H9 (cell line): ENCODE results near the gene URI1. TPM values are rescaled to one million over a fixed set of nuclear protein-coding genes. Genes with fewer than 3 reads are reported as not detected.

ENCODE experiments used
- DNase-seq: peaks from one replicate; pipeline ENCODE4 v3.0.0-alpha.2; 2017
- H2AFZ ChIP-seq: one replicate; pipeline ENCODE4 v1.6.1; 2013; ENCODE audit warnings: mild to moderate bottlenecking, low read length, control low read depth, moderate library complexity
- H2AK5ac ChIP-seq: 2 replicates; pipeline ENCODE4 v1.6.1; 2013; ENCODE audit warnings: low read length, control low read depth, mixed read lengths; ENCODE audit not compliant: insufficient read length
- H2BK120ac ChIP-seq: one replicate; pipeline ENCODE4 v1.6.1; 2013; ENCODE audit warnings: low read depth, mild to moderate bottlenecking, low read length, control low read depth, inconsistent platforms; ENCODE audit not compliant: poor library complexity, severe bottlenecking
- H2BK12ac ChIP-seq: 2 replicates; pipeline ENCODE4 v1.6.1; 2013; ENCODE audit warnings: low read length, control low read depth, mixed read lengths, low read depth; ENCODE audit not compliant: insufficient read length
- H2BK15ac ChIP-seq: 2 replicates; pipeline ENCODE4 v1.6.1; 2013; ENCODE audit warnings: low read depth, low read length, control low read depth
- H2BK20ac ChIP-seq: one replicate; pipeline ENCODE4 v1.6.1; 2013; ENCODE audit warnings: low read depth, mild to moderate bottlenecking, low read length, control low read depth, inconsistent platforms; ENCODE audit not compliant: poor library complexity, severe bottlenecking
- H2BK5ac ChIP-seq: 2 replicates; pipeline ENCODE4 v1.6.1; 2013; ENCODE audit warnings: low read length, control low read depth, mixed read lengths; ENCODE audit not compliant: insufficient read length
- H3K14ac ChIP-seq: 2 replicates; pipeline ENCODE4 v1.6.1; 2013; ENCODE audit warnings: low read length, control low read depth; ENCODE audit not compliant: insufficient read depth
- H3K18ac ChIP-seq: 2 replicates; pipeline ENCODE4 v1.6.1; 2013; ENCODE audit warnings: low read depth, mild to moderate bottlenecking, mixed read lengths, low read length, control low read depth; ENCODE audit not compliant: insufficient read length
- H3K23ac ChIP-seq: 2 replicates; pipeline ENCODE4 v1.6.1; 2013; ENCODE audit warnings: low read length, control low read depth, mixed read lengths, low read depth; ENCODE audit not compliant: insufficient read length
- H3K23me2 ChIP-seq: 2 replicates; pipeline ENCODE4 v1.6.1; 2013; ENCODE audit warnings: low read depth, mild to moderate bottlenecking, mixed read lengths, low read length, control low read depth; ENCODE audit not compliant: insufficient read length, poor library complexity, severe bottlenecking
- H3K27ac ChIP-seq: 2 replicates; pipeline ENCODE4 v1.5.1; 2013; ENCODE audit warnings: low read length, control low read depth, mixed read lengths, low read depth; ENCODE audit not compliant: insufficient read length
- H3K27me3 ChIP-seq: 2 replicates; pipeline ENCODE4 v1.6.1; 2013; ENCODE audit warnings: low read length, control low read depth, inconsistent platforms; ENCODE audit not compliant: insufficient read depth
- H3K4ac ChIP-seq: 2 replicates; pipeline ENCODE4 v1.6.1; 2013; ENCODE audit warnings: low read depth, mild to moderate bottlenecking, control low read depth, inconsistent platforms, low read length, moderate library complexity
- H3K4me1 ChIP-seq: 2 replicates; pipeline ENCODE4 v1.6.1; 2013; ENCODE audit warnings: low read length, control low read depth, inconsistent platforms; ENCODE audit not compliant: insufficient read depth
- H3K4me2 ChIP-seq: 2 replicates; pipeline ENCODE4 v1.6.1; 2013; ENCODE audit warnings: low read length, control low read depth, mixed read lengths; ENCODE audit not compliant: insufficient read length, insufficient read depth
- H3K56ac ChIP-seq: 2 replicates; pipeline ENCODE4 v1.6.1; 2013; ENCODE audit warnings: low read depth, mild to moderate bottlenecking, mixed read lengths, low read length, control low read depth; ENCODE audit not compliant: insufficient read length
- H3K79me1 ChIP-seq: 2 replicates; pipeline ENCODE4 v1.6.1; 2013; ENCODE audit warnings: low read depth, mild to moderate bottlenecking, moderate library complexity, low read length, control low read depth, inconsistent platforms; ENCODE audit not compliant: insufficient read depth, poor library complexity, severe bottlenecking
- H3K79me2 ChIP-seq: 2 replicates; pipeline ENCODE4 v1.6.1; 2013; ENCODE audit warnings: low read length, control low read depth, inconsistent platforms; ENCODE audit not compliant: insufficient read depth
- H3K9ac ChIP-seq: 2 replicates; pipeline ENCODE4 v1.6.1; 2013; ENCODE audit warnings: low read length, control low read depth, mixed read lengths; ENCODE audit not compliant: insufficient read length; ENCODE audit errors: extremely low read depth
- H3K9me3 ChIP-seq: one replicate; pipeline ENCODE4 v1.6.1; 2013; ENCODE audit warnings: low read depth, low read length, inconsistent platforms; ENCODE audit not compliant: control insufficient read depth
- H3T11ph ChIP-seq: one replicate; pipeline ENCODE4 v1.6.1; 2013; ENCODE audit warnings: mild to moderate bottlenecking, low read length, control low read depth, inconsistent platforms
- H4K20me1 ChIP-seq: one replicate; pipeline ENCODE4 v1.6.1; 2013; ENCODE audit not compliant: control insufficient read depth, insufficient read length, insufficient read depth
- H4K5ac ChIP-seq: 2 replicates; pipeline ENCODE4 v1.6.1; 2013; ENCODE audit warnings: low read depth, mild to moderate bottlenecking, mixed read lengths, low read length, control low read depth; ENCODE audit not compliant: insufficient read length
- H4K8ac ChIP-seq: replicated peaks from 2 replicates; pipeline ENCODE4 v1.6.1; 2013; ENCODE audit warnings: low read length, control low read depth, mixed read lengths, low read depth; ENCODE audit not compliant: insufficient read length
- H4K91ac ChIP-seq: 2 replicates; pipeline ENCODE4 v1.6.1; 2013; ENCODE audit warnings: low read depth, mild to moderate bottlenecking, moderate library complexity, mixed read lengths, low read length, control low read depth; ENCODE audit not compliant: insufficient read length
- H3K27ac Mint-ChIP-seq, 3 experiments: 2 replicates in 2 of 3; 3 replicates in 1 of 3; pipeline ENCODE4 v1.8.0; 2020 to 2021; ENCODE audit warnings: mixed read lengths in 3 of 3, mild to moderate bottlenecking in 1 of 3, moderate library complexity in 1 of 3
- H3K27me3 Mint-ChIP-seq: 2 replicates; pipeline ENCODE4 v1.8.0; 2021; ENCODE audit warnings: low read depth, mild to moderate bottlenecking, moderate library complexity, mixed read lengths
- H3K36me3 Mint-ChIP-seq, 3 experiments: 2 replicates in 2 of 3; 3 replicates in 1 of 3; pipeline ENCODE4 v1.8.0; 2020 to 2021; ENCODE audit warnings: low read depth in 3 of 3, mixed read lengths in 3 of 3; ENCODE audit not compliant: insufficient read depth in 1 of 3
- H3K4me1 Mint-ChIP-seq, 2 experiments: 2 replicates each; pipeline ENCODE4 v1.8.0; 2020; ENCODE audit warnings: mixed read lengths in 2 of 2
- H3K4me3 Mint-ChIP-seq, 2 experiments: 2 replicates in 1 of 2; 3 replicates in 1 of 2; pipeline ENCODE4 v1.8.0; 2020 to 2021; ENCODE audit warnings: mild to moderate bottlenecking in 2 of 2, mixed read lengths in 2 of 2, moderate library complexity in 1 of 2
- H3K9me3 Mint-ChIP-seq, 2 experiments: 2 replicates in 1 of 2; 3 replicates in 1 of 2; pipeline ENCODE4 v1.8.0; 2020; ENCODE audit warnings: mild to moderate bottlenecking in 2 of 2, mixed read lengths in 2 of 2, moderate library complexity in 1 of 2
- WGBS: extraction: QIAGEN DNeasy Blood & Tissue Kit; methylation state at CpG from one replicate; pipeline ENCODE4 v1.1.7; 2013; ENCODE audit warnings: missing lambda C conversion rate, low lambda C conversion rate, mixed read lengths; ENCODE audit not compliant: insufficient read length; ENCODE audit errors: extremely low coverage; 5-methylcytosine and 5-hydroxymethylcytosine counted together
- total RNA-seq: library from RNA; stranded (reverse); gene quantifications from 2 replicates; pipeline ENCODE4 v1.2.1, GENCODE V29; 2021
- TF ChIP-seq, protein P1 (sequence below): fragments of 200-600 bp; sonication (generic); conservative IDR thresholded peaks from 3 replicates; pipeline ENCODE4 v1.8.0; 2021; ENCODE audit warnings: antibody characterized with exemption, mild to moderate bottlenecking

The URI1 gene
- total RNA-seq, 1 experiment from 2014 or later = 54.3 TPM

DNA sequence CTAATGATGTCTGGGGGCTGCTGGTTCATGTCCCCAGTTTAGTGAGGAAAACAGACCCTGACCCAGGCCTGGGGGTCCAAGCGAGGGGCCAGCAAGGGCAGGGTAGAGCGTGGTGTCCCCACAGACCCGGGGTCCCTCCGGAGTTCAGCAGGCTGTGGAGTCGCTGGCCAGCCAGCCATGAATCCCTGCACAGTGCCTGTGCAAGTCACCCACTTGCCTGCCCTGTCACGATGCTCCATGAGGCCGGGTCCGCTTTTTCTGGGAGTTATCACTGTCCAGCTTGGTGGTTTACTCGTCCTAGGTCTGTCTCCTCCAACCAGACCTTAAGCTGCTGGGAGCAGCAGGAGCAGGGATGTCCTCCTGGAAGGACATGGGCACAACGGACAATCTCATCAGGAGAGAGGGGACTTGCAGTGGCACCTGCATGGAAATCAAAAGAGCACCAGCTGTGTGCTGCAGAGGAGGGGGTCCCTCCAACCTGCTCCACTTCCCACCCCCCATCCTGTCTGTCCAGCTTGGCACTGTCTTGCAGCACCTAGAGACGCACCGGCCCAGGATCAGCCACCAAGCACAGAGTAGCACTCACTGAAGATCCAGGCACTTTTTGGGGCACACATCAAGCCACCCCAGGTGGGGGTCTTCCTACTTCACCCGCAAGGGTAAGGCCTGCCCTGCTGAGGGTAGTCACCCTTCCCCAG, 121.8 kb downstream of the URI1 start:
- Histone ChIP-seq H2BK120ac (no peak overlapping the region), H4K91ac (no peak overlapping the region), H4K5ac (no peak overlapping the region), H3K4ac (no peak overlapping the region), H2AK5ac (no peak overlapping the region), H2BK15ac (no peak overlapping the region), H3K27ac (no peak overlapping the region), H2BK12ac (no peak overlapping the region), H3K79me1 (no peaks in the 10 kb centered on the region), H3K23ac (no peak overlapping the region), H3K4me2 (no peak overlapping the region), H4K20me1 (no peaks in the 10 kb centered on the region), H3K9me3 (no peaks in the 10 kb centered on the region), H3K4me1 (no peaks in the 10 kb centered on the region), H2BK20ac (no peak overlapping the region), H3K23me2 (no peaks in the 10 kb centered on the region), H2BK5ac (no peak overlapping the region), H3T11ph (no peak overlapping the region), H3K14ac (no peak overlapping the region), H3K56ac (no peak overlapping the region), H2AFZ (no peak overlapping the region), H3K27me3 (no peaks in the 10 kb centered on the region), H3K79me2 (no peaks in the 10 kb centered on the region), H4K8ac (no peak overlapping the region), H3K18ac (no peak overlapping the region), H3K9ac (no peak overlapping the region)
- TF ChIP-seq, protein P1, sequence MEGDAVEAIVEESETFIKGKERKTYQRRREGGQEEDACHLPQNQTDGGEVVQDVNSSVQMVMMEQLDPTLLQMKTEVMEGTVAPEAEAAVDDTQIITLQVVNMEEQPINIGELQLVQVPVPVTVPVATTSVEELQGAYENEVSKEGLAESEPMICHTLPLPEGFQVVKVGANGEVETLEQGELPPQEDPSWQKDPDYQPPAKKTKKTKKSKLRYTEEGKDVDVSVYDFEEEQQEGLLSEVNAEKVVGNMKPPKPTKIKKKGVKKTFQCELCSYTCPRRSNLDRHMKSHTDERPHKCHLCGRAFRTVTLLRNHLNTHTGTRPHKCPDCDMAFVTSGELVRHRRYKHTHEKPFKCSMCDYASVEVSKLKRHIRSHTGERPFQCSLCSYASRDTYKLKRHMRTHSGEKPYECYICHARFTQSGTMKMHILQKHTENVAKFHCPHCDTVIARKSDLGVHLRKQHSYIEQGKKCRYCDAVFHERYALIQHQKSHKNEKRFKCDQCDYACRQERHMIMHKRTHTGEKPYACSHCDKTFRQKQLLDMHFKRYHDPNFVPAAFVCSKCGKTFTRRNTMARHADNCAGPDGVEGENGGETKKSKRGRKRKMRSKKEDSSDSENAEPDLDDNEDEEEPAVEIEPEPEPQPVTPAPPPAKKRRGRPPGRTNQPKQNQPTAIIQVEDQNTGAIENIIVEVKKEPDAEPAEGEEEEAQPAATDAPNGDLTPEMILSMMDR = no peak
- no peaks in the 10 kb centered on the region; a peak in 1 of 5 replicates for H3K9me3 Mint-ChIP-seq
- no peak overlapping the region for H3K27ac Mint-ChIP-seq
- no peak for DNase-seq
- peaks cover 2% of the 10 kb centered on the region for H3K27me3 Mint-ChIP-seq
- H3K36me3 Mint-ChIP-seq = no peaks in the 10 kb centered on the region; a peak in 1 of 7 replicates
- H3K4me3 Mint-ChIP-seq = no peak overlapping the region
- 0 out of 4 replicates have a peak, but pooled peaks cover 0 to 3% of the 10 kb centered on the region in 2 experiments for H3K4me1 Mint-ChIP-seq
- no CpG with 5 or more reads among the region's 13 CpGs for WGBS
